Type B pancreatic cell (in vitro differentiated cells): ENCODE data around the gene TMEM184B. TPM values are rescaled to one million over a fixed set of nuclear protein-coding genes. Genes with fewer than 3 reads are reported as not detected.

Experiments used
- DNase-seq: peaks from one replicate; pipeline ENCODE4 v3.0.0; 2021; ENCODE audit warnings: mixed read lengths; ENCODE audit not compliant: unreplicated experiment; ENCODE audit errors: extremely low spot score
- H3K27ac Mint-ChIP-seq: 2 replicates; pipeline ENCODE4 v1.8.0; 2021; ENCODE audit warnings: mild to moderate bottlenecking, mixed read lengths
- H3K27me3 Mint-ChIP-seq: 2 replicates; pipeline ENCODE4 v1.8.0; 2021; ENCODE audit warnings: mixed read lengths
- H3K36me3 Mint-ChIP-seq: 2 replicates; pipeline ENCODE4 v1.8.0; 2021; ENCODE audit warnings: mixed read lengths
- H3K4me1 Mint-ChIP-seq: one replicate; pipeline ENCODE4 v1.8.0; 2021; ENCODE audit warnings: mixed read lengths; ENCODE audit not compliant: unreplicated experiment
- H3K4me3 Mint-ChIP-seq: 2 replicates; pipeline ENCODE4 v1.8.0; 2021; ENCODE audit warnings: mild to moderate bottlenecking, mixed read lengths
- H3K9me3 Mint-ChIP-seq: 2 replicates; pipeline ENCODE4 v1.8.0; 2021; ENCODE audit warnings: mixed read lengths
- total RNA-seq: library from RNA; stranded (reverse); gene quantifications from 2 replicates; pipeline ENCODE4 v1.2.1, GENCODE V29; 2021; ENCODE audit warnings: low replicate concordance
- TF ChIP-seq, protein P1 (sequence below): fragments of 200-600 bp; sonication (generic); conservative IDR thresholded peaks from 2 replicates; pipeline ENCODE4 v1.5.0; 2021; ENCODE audit warnings: antibody characterized with exemption, mild to moderate bottlenecking

Gene TMEM184B
- total RNA-seq, 1 donor from 2014 or later: 66.7 TPM

DNA sequence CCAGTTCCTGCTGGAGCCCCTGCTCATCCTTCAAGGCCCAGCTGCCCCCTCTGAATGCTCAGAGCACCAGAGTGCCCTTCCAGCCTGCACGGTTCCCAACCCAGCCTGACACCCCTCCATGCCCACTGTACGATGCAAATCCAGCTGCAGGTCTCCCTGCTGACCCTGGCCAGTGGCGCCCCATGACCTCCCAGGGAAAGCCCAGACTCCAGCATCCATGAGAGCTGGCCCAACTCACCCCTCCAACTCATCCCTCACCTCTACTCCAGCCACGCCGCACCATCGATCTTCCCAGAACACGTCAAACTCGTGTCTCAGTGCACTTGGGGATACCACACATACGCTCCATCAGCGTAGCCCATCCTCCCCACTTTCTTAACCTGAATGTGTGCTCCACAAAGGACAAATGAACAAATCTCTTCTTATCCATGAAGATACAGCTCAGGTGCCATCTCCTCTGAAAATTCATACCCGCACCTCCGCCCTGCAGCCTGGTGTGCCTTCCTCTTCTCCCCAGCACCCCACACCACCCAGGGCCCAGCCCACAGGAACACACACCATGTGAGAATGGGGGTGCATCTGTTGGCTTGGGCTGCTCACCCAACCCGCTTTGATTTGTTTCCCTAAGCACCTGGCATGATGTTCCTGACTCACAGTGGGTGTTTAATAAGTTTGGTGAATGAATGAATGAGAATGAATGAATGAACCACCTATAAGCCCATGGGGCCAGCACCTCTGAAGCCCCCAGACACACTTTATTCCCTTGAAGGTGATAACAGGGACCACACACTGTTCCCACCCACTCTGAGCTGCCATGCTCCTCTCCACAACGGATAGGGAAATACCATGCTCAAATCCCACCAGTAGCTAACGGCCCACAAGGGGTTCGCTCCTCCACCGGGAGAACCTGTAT, 97.3 kb downstream of the TMEM184B start:
- H3K4me1 Mint-ChIP-seq: peaks cover 31% of the 10 kb centered on the region
- H3K4me3 Mint-ChIP-seq: no peak overlapping the region
- H3K27me3 Mint-ChIP-seq: no peaks in the 10 kb centered on the region
- peaks cover 3% of the 10 kb centered on the region for H3K9me3 Mint-ChIP-seq
- H3K27ac Mint-ChIP-seq: peak overlapping the region; percentile 64
- H3K36me3 Mint-ChIP-seq: peaks cover 7% of the 10 kb centered on the region
- TF ChIP-seq, protein P1, sequence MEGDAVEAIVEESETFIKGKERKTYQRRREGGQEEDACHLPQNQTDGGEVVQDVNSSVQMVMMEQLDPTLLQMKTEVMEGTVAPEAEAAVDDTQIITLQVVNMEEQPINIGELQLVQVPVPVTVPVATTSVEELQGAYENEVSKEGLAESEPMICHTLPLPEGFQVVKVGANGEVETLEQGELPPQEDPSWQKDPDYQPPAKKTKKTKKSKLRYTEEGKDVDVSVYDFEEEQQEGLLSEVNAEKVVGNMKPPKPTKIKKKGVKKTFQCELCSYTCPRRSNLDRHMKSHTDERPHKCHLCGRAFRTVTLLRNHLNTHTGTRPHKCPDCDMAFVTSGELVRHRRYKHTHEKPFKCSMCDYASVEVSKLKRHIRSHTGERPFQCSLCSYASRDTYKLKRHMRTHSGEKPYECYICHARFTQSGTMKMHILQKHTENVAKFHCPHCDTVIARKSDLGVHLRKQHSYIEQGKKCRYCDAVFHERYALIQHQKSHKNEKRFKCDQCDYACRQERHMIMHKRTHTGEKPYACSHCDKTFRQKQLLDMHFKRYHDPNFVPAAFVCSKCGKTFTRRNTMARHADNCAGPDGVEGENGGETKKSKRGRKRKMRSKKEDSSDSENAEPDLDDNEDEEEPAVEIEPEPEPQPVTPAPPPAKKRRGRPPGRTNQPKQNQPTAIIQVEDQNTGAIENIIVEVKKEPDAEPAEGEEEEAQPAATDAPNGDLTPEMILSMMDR: no peak
- DNase-seq: no peak

DNA sequence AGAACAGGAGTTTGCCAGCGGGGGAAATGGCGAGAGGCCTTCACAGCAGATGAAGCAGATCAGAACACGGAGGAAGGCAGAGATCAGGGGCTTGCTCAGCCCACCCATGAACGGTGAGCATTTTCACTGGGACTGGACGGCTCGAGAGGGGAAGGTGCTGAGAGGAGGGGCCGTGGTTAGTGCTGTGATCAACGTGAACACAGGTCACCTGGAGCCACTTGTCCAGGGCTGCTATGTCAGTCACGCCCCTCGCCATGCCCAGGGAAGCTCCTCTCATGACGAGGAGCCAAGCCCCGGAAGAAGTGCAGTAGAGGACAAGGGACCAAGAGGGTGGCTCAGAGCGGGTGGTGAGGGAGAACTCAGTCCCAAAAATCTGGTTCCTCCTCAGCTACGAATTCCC, 98.2 kb downstream of the TMEM184B start:
- Mint-ChIP-seq H3K27me3 (no peaks in the 10 kb centered on the region), H3K4me1 (peaks cover 23% of the 10 kb centered on the region), H3K27ac (peak overlapping the region; percentile 53), H3K4me3 (no peak overlapping the region), H3K9me3 (peaks cover 3% of the 10 kb centered on the region), H3K36me3 (peaks cover 7% of the 10 kb centered on the region)
- no peak for DNase-seq
- TF ChIP-seq, protein P1: no peak

DNA sequence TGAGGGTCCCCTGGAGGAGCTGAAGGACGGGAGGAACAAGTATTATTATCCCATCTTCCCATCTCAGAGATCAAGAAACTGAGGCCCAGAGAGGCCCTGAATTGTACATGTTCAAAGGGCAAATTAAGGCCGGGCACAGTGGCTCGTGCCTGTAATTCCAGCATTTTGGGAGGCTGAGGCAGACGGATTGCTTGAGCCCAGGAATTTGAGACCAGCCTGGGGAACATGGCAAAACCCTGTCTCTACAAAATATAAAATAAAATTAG, 99.2 kb downstream of the TMEM184B start:
- Mint-ChIP-seq H3K4me3 (no peak overlapping the region), H3K4me1 (peaks cover 16% of the 10 kb centered on the region), H3K27me3 (no peaks in the 10 kb centered on the region), H3K9me3 (no peaks in the 10 kb centered on the region), H3K36me3 (peaks cover 4% of the 10 kb centered on the region), H3K27ac (no peak overlapping the region)
- TF ChIP-seq, protein P1: no peak
- DNase-seq: no peak

DNA sequence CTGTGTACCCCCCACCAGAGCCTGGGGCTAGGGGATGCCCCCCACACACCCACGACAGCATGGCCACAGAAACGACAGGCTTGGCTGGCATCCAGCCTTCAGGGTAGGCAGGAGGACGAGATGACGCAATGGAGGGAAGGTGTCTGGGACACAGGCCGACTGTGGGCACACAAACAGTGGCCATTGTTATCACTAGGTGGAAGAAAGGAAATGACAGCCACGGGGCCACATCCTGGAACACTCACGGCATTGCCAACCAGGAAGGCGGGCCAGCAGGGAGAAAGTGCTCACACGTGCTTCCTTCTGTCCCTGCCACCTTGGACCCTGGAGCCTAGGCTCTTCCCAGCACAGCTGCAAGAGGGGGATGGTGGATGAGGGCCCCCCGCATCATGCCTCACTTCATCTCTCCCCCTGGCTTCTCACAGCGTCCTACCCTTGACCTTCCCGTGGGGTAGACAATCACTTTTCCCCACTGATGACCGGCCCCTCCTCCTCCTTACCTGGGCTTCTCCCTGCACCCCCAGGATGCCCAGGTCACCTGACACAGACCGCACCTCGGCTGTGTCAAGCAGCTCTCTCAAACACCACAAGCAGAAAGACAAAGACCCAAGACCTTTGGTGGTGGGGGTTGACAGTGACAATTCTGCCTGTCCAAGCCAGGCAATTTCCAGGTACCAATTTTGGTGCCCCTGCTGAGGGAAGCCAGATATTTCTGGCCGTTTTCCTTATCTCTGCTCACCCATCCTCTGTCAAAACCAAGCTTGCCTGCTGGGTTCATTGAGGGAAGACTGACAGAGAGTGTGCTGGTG, 99.8 kb downstream of the TMEM184B start:
- Mint-ChIP-seq H3K9me3 (no peaks in the 10 kb centered on the region), H3K36me3 (peaks cover 5% of the 10 kb centered on the region), H3K4me3 (no peak overlapping the region), H3K27me3 (no peaks in the 10 kb centered on the region), H3K4me1 (peaks cover 14% of the 10 kb centered on the region), H3K27ac (no peak overlapping the region)
- TF ChIP-seq, protein P1: no peak
- DNase-seq: no peak

DNA sequence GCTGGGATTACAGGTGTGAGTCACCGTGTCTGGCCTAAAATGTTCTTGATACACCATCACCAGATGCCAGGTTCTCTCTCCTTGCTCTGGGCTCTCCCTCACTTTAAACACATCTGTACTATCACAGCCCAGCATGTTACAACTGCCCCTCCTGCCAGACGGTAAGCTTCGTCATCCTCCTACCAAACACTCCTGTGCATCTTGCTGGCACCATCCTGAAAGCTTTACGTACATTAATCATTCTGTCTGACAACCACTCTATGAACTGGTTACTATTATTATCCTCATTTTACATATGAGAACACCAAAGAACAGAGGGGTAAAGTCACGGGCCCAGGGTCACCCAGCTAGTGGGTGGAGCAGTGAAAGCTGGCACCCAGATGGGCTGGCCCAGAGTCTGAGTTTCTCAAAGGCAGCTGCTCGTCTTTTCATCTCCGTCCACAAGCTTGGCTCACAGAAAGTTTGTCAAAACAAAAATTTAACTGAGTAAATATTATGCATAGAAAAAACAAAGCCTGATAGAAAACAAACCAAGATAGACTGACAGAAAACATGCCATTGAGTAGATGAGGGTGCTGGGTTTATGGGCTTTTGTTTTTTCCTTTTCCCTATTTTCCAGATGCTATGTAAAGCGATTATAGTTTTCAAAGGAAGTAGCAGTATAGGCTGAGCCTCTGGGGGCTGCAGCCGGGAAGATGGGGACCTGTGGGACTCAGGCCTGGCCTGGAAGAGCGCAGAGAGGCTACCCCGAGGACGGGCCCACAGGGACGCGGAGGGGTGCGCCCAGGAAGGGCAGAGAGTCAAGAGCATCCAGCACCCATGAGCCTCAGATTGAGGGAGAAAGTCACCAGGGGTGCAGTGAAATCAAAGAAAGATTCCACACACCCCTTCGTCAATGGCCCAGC, 100.6 kb downstream of the TMEM184B start:
- TF ChIP-seq, protein P1: no peak
- peak overlapping the region; percentile 47 for H3K27ac Mint-ChIP-seq
- peaks cover 13% of the 10 kb centered on the region for H3K4me1 Mint-ChIP-seq
- no peak for DNase-seq
- H3K9me3 Mint-ChIP-seq: no peaks in the 10 kb centered on the region
- H3K36me3 Mint-ChIP-seq: peaks cover 8% of the 10 kb centered on the region
- H3K27me3 Mint-ChIP-seq: no peaks in the 10 kb centered on the region
- no peak overlapping the region for H3K4me3 Mint-ChIP-seq
